A549 (cell line): ENCODE measurements around the gene TMEM8B. TPM values are rescaled to one million over a fixed set of nuclear protein-coding genes. Genes with fewer than 3 reads are reported as not detected.

Source experiments
- ATAC-seq, 2 experiments: fragments of 200-7000 bp in 1 of 2; fragments of >200 bp in 1 of 2; cut with Nextera tagmentation in 1 of 2; cut with Tn5 transposase in 1 of 2; 3 replicates each; pipeline versions ENCODE4 v1.8.0 to v1.9.1; 2018 to 2020; ENCODE audit warnings: mild to moderate bottlenecking in 1 of 2, moderate library complexity in 1 of 2
- CTCF ChIA-PET: fragments of 300-600 bp; sonication (Branson Sonifier 250); formaldehyde crosslinking; extraction: SDS; loops from one replicate; lab custom pipeline; 2021; ENCODE audit warnings: antibody characterized with exemption, inconsistent platforms; lab: Yijun Ruan, JAX
- POLR2A ChIA-PET: fragments of 350-600 bp; formaldehyde crosslinking; extraction: SDS; loops from one replicate; lab custom pipeline; 2021; ENCODE audit warnings: antibody characterized with exemption, inconsistent platforms; lab: Yijun Ruan, JAX
- DNase-seq, 2 experiments: peaks; one replicate each; pipeline versions ENCODE4 v3.0.0 to v3.0.0-alpha.2; 2011 to 2016; ENCODE audit warnings: low read depth in 1 of 2, low spot score in 1 of 2
- FAIRE-seq: peaks from 2 replicates; lab custom pipeline; 2011; peaks lifted over from hg19 to GRCh38; lab: Jason Lieb, UNC
- H3K27ac ChIP-seq, 2 experiments: fragments of >200 bp; sonication (Bioruptor Twin); formaldehyde crosslinking; 3 replicates each; pipeline ENCODE4 v1.5.1; 2016 to 2017
- H3K4me1 ChIP-seq: fragments of >200 bp; sonication (Bioruptor Twin); formaldehyde crosslinking; 3 replicates; pipeline ENCODE4 v1.6.1; 2016
- H3K4me2 ChIP-seq: fragments of >200 bp; sonication (Bioruptor Twin); formaldehyde crosslinking; 3 replicates; pipeline ENCODE4 v1.6.1; 2016
- H3K4me3 ChIP-seq: fragments of >200 bp; sonication (Bioruptor Twin); formaldehyde crosslinking; 3 replicates; pipeline ENCODE4 v1.5.1; 2016
- H3K9me3 ChIP-seq: fragments of >200 bp; sonication (Bioruptor Twin); formaldehyde crosslinking; 3 replicates; pipeline ENCODE4 v1.6.1; 2016
- CBX8 ChIP-seq: fragments of 200-600 bp; sonication (generic); IDR thresholded peaks from 2 replicates; pipeline ENCODE4 v1.6.1; 2016
- CHD4 ChIP-seq: fragments of 200-600 bp; sonication (generic); IDR thresholded peaks from 2 replicates; pipeline ENCODE4 v1.6.1; 2016; ENCODE audit warnings: antibody characterized with exemption, mild to moderate bottlenecking, borderline replicate concordance
- FOSB ChIP-seq: fragments of 250-450 bp; sonication (Bioruptor Pico); IDR thresholded peaks from 2 replicates; pipeline ENCODE4 v1.5.0; 2020; ENCODE audit warnings: mild to moderate bottlenecking, moderate library complexity
- FOSL2 ChIP-seq, 2 experiments: fragments of 450-650 bp in 1 of 2; fragments of >200 bp in 1 of 2; sonication (Bioruptor Twin) in 1 of 2; formaldehyde crosslinking; IDR thresholded peaks; 2 replicates each; pipeline versions ENCODE4 v1.5.0 to v1.6.1; 2016 to 2020; ENCODE audit warnings: mild to moderate bottlenecking in 1 of 2, moderate library complexity in 1 of 2
- FOXS1 ChIP-seq: fragments of 250-450 bp; sonication (Bioruptor Pico); IDR thresholded peaks from 2 replicates; pipeline ENCODE4 v1.5.0; 2020; ENCODE audit warnings: mild to moderate bottlenecking, moderate library complexity
- GATA3 ChIP-seq: IDR thresholded peaks from 2 replicates; pipeline ENCODE4 v1.6.1; 2012; ENCODE audit warnings: borderline replicate concordance
- HEYL ChIP-seq: fragments of 250-450 bp; sonication (Bioruptor Pico); IDR thresholded peaks from 2 replicates; pipeline ENCODE4 v1.8.0; 2021; ENCODE audit warnings: mild to moderate bottlenecking, moderate library complexity
- HOXB13 ChIP-seq: fragments of 250-450 bp; sonication (Bioruptor Pico); IDR thresholded peaks from 2 replicates; pipeline ENCODE4 v1.5.0; 2020; ENCODE audit warnings: low read depth, mild to moderate bottlenecking, moderate library complexity
- HOXB5 ChIP-seq: fragments of 250-450 bp; sonication (Bioruptor Pico); IDR thresholded peaks from 2 replicates; pipeline ENCODE4 v1.5.0; 2020; ENCODE audit warnings: mild to moderate bottlenecking, moderate library complexity
- JUN ChIP-seq, 2 experiments: fragments of >200 bp; sonication (Bioruptor Twin); formaldehyde crosslinking; IDR thresholded peaks; 2 replicates in 1 of 2; 3 replicates in 1 of 2; pipeline ENCODE4 v1.6.1; 2016 to 2017
- JUNB ChIP-seq: fragments of >200 bp; sonication (Bioruptor Twin); formaldehyde crosslinking; IDR thresholded peaks from 2 replicates; pipeline ENCODE4 v1.6.1; 2016
- KDM5A ChIP-seq: fragments of 200-600 bp; sonication (generic); IDR thresholded peaks from 2 replicates; pipeline ENCODE4 v1.6.1; 2016; ENCODE audit warnings: antibody characterized with exemption, mild to moderate bottlenecking
- MAFK ChIP-seq: fragments of 450-650 bp; IDR thresholded peaks from 2 replicates; pipeline ENCODE4 v1.6.1; 2014; ENCODE audit not compliant: partially characterized antibody
- NFE2L2 ChIP-seq: fragments of 150-350 bp; conservative IDR thresholded peaks from 2 replicates; pipeline ENCODE4 v1.6.1; 2014; ENCODE audit warnings: low read length
- PHF8 ChIP-seq: fragments of 200-600 bp; sonication (generic); IDR thresholded peaks from 2 replicates; pipeline ENCODE4 v1.6.1; 2016; ENCODE audit warnings: low read depth, mild to moderate bottlenecking, antibody characterized with exemption, moderate library complexity, borderline replicate concordance
- POLR2A ChIP-seq: IDR thresholded peaks from 2 replicates; pipeline ENCODE4 v1.6.1; 2012; ENCODE audit warnings: mild to moderate bottlenecking, low read length
- POLR2AphosphoS2 ChIP-seq: conservative IDR thresholded peaks from 2 replicates; pipeline ENCODE4 v1.6.1; 2012; ENCODE audit warnings: low read length, improper control_type of control experiment, inconsistent platforms
- RAD21 ChIP-seq, 2 experiments: fragments of >200 bp in 1 of 2; sonication (Bioruptor Twin) in 1 of 2; formaldehyde crosslinking in 1 of 2; IDR thresholded peaks in 1 of 2; conservative IDR thresholded peaks in 1 of 2; 2 replicates in 1 of 2; 3 replicates in 1 of 2; pipeline ENCODE4 v1.6.1; 2012 to 2018; ENCODE audit warnings: inconsistent platforms in 1 of 2
- RFX5 ChIP-seq: fragments of 450-650 bp; IDR thresholded peaks from 2 replicates; pipeline ENCODE4 v1.7.1; 2014; ENCODE audit warnings: antibody characterized with exemption, mild to moderate bottlenecking, moderate library complexity
- RNF2 ChIP-seq: fragments of 200-600 bp; sonication (generic); IDR thresholded peaks from 2 replicates; pipeline ENCODE4 v1.6.1; 2016; ENCODE audit warnings: low read depth, mild to moderate bottlenecking, antibody characterized with exemption, moderate library complexity, borderline replicate concordance
- SMC3 ChIP-seq: fragments of >200 bp; sonication (Bioruptor Twin); formaldehyde crosslinking; IDR thresholded peaks from 3 replicates; pipeline ENCODE4 v1.6.1; 2018; ENCODE audit warnings: inconsistent platforms
- TFCP2L1 ChIP-seq: fragments of 250-450 bp; sonication (Bioruptor Pico); IDR thresholded peaks from 2 replicates; pipeline ENCODE4 v1.5.0; 2021; ENCODE audit warnings: mild to moderate bottlenecking
- ZFP36 ChIP-seq: fragments of 450-650 bp; IDR thresholded peaks from 2 replicates; pipeline ENCODE4 v1.6.1; 2014; ENCODE audit warnings: borderline replicate concordance; ENCODE audit not compliant: partially characterized antibody
- ZSCAN20 ChIP-seq: fragments of 250-450 bp; sonication (Bioruptor Pico); IDR thresholded peaks from 2 replicates; pipeline ENCODE4 v1.8.0; 2022; ENCODE audit warnings: mild to moderate bottlenecking, moderate library complexity
- WGBS: methylation state at CpG from one replicate; pipeline ENCODE4 v1.1.6; 2017; ENCODE audit errors: missing lambda C conversion rate; 5-methylcytosine and 5-hydroxymethylcytosine counted together
- polyA plus RNA-seq, 4 experiments: library from polyadenylated mRNA; depleted of rRNA in 3 of 4; stranded (reverse); fragments of >200 nt; fragmentation: RNase III in 1 of 4; extraction: RNeasy Plus Mini Kit Qiagen cat#74134 plus additional on column Dnase treatment in 1 of 4; gene quantifications; 2 replicates in 3 of 4; 3 replicates in 1 of 4; pipeline ENCODE4 v1.2.3, GENCODE V29; 2011 to 2017
- TF ChIP-seq, protein P1 (sequence below): fragments of 450-650 bp; IDR thresholded peaks from 2 replicates; pipeline ENCODE4 v1.6.1; 2014; ENCODE audit warnings: antibody characterized with exemption
- TF ChIP-seq, protein P2 (sequence below): fragments of 200-600 bp; sonication (generic); IDR thresholded peaks from 2 replicates; pipeline ENCODE4 v1.6.1; 2016; ENCODE audit warnings: antibody characterized with exemption, mild to moderate bottlenecking, moderate library complexity
- TF ChIP-seq, protein P3 (sequence below): fragments of 250-450 bp; sonication (Bioruptor Pico); IDR thresholded peaks from 2 replicates; pipeline ENCODE4 v1.5.0; 2020; ENCODE audit warnings: low read depth, mild to moderate bottlenecking, moderate library complexity
- TF ChIP-seq, protein P4 (sequence below): fragments of >200 bp; sonication (Bioruptor Twin); formaldehyde crosslinking; IDR thresholded peaks from 3 replicates; pipeline ENCODE4 v1.6.1; 2016
- TF ChIP-seq, protein P5 (sequence below): fragments of >200 bp; sonication (Bioruptor Twin); formaldehyde crosslinking; IDR thresholded peaks from 3 replicates; pipeline ENCODE4 v1.5.1; 2016

The TMEM8B gene
- polyA plus RNA-seq, 2 of the 4 experiments (the other 2 are of a cell fraction) = 1.8 to 2.2 TPM

DNA sequence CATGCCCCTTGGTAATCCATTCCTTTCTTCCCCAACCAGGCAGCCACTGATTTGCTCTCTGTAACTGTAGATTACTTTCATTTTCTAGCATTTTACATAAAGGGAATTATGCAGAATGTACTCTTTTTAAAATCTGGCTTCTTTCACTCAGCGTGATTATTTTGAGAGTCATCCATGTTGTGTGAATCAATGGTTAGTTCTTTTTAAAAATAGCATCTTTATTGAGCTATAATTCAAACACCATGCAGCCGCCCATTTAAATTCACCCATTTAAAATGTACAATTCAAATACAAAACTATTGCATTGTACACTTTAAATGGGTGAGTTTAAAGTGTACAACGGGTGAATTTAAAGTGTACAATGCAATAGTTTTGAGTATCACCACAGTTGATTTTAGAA is 43.5 kb downstream of the TMEM8B start:
- Histone ChIP-seq H3K9me3 (peaks cover 23% of the 10 kb centered on the region), H3K27ac (no peak overlapping the region), H3K4me3 (no peak overlapping the region), H3K4me1 (peaks cover 2% of the 10 kb centered on the region; the same call in 1 of the 3 replicates), H3K4me2 (no peak overlapping the region)
- ATAC-seq (no peak), DNase-seq (no peak), FAIRE-seq (no peak)
- CTCF ChIA-PET = interaction anchor here (0.6 to 3.9 kb wide), 3 partner anchors 10 to 1527 kb away, joined by 6 to 12 read pairs (median 11); no protein-coding TSS in a partner anchor
- 24% methylated on average over 3 of the region's 3 CpGs for WGBS
- POLR2A ChIA-PET = no interaction called here
- TF ChIP-seq FOSL2 (IDR thresholded peaks at IDR 0.05) (no peak), FOSL2 (CRISPR knock-in tag; IDR thresholded peaks at IDR 0.05) (no peak), HEYL (no peak), CBX8 (no peak), HOXB5 (CRISPR knock-in tag) (no peak), NFE2L2 (no peak), MAFK (no peak), RNF2 (no peak), GATA3 (no peak), TFCP2L1 (CRISPR knock-in tag) (no peak), FOSB (no peak), KDM5A (no peak), PHF8 (no peak), JUNB (no peak), CHD4 (no peak), JUN (IDR thresholded peaks at IDR 0.05) (no peak), HOXB13 (CRISPR knock-in tag) (no peak)
- TF ChIP-seq, protein P1, sequence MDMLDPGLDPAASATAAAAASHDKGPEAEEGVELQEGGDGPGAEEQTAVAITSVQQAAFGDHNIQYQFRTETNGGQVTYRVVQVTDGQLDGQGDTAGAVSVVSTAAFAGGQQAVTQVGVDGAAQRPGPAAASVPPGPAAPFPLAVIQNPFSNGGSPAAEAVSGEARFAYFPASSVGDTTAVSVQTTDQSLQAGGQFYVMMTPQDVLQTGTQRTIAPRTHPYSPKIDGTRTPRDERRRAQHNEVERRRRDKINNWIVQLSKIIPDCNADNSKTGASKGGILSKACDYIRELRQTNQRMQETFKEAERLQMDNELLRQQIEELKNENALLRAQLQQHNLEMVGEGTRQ = no peak
- TF ChIP-seq, protein P2, sequence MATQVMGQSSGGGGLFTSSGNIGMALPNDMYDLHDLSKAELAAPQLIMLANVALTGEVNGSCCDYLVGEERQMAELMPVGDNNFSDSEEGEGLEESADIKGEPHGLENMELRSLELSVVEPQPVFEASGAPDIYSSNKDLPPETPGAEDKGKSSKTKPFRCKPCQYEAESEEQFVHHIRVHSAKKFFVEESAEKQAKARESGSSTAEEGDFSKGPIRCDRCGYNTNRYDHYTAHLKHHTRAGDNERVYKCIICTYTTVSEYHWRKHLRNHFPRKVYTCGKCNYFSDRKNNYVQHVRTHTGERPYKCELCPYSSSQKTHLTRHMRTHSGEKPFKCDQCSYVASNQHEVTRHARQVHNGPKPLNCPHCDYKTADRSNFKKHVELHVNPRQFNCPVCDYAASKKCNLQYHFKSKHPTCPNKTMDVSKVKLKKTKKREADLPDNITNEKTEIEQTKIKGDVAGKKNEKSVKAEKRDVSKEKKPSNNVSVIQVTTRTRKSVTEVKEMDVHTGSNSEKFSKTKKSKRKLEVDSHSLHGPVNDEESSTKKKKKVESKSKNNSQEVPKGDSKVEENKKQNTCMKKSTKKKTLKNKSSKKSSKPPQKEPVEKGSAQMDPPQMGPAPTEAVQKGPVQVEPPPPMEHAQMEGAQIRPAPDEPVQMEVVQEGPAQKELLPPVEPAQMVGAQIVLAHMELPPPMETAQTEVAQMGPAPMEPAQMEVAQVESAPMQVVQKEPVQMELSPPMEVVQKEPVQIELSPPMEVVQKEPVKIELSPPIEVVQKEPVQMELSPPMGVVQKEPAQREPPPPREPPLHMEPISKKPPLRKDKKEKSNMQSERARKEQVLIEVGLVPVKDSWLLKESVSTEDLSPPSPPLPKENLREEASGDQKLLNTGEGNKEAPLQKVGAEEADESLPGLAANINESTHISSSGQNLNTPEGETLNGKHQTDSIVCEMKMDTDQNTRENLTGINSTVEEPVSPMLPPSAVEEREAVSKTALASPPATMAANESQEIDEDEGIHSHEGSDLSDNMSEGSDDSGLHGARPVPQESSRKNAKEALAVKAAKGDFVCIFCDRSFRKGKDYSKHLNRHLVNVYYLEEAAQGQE = no peak
- TF ChIP-seq, protein P3, sequence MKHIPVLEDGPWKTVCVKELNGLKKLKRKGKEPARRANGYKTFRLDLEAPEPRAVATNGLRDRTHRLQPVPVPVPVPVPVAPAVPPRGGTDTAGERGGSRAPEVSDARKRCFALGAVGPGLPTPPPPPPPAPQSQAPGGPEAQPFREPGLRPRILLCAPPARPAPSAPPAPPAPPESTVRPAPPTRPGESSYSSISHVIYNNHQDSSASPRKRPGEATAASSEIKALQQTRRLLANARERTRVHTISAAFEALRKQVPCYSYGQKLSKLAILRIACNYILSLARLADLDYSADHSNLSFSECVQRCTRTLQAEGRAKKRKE = no peak
- TF ChIP-seq, protein P4, sequence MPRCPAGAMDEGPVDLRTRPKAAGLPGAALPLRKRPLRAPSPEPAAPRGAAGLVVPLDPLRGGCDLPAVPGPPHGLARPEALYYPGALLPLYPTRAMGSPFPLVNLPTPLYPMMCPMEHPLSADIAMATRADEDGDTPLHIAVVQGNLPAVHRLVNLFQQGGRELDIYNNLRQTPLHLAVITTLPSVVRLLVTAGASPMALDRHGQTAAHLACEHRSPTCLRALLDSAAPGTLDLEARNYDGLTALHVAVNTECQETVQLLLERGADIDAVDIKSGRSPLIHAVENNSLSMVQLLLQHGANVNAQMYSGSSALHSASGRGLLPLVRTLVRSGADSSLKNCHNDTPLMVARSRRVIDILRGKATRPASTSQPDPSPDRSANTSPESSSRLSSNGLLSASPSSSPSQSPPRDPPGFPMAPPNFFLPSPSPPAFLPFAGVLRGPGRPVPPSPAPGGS = no peak

DNA sequence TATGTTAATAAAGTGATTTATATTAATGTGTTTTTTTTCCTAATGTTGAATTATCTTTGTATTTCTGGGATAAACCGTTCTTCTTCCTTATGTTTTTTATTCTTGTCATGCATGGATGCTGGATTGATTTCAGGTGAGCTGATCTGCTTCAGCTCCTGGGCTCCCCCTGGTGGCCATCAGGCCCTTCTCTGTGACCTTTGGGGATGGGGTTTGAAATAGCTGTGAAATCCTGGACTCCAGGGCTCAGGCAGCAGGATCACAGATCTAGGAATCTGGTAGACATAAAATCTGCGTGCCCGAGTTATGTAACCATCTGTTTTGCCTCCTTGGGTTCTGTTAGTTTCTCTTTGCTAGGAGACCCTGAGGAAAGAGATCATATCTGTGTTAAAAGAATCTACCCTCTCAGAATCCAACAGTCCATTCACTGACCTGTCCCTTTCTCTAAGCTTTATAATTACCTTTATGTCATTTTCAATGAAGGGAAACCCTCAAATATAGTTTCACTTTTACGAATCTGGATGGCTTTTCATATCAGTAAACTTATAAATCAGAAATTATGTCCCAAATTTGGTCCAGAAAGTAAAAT is 53.3 kb downstream of the TMEM8B start:
- peak; percentile 76 to 87 for DNase-seq
- 0% methylated on average over 4 of the region's 4 CpGs for WGBS
- TF ChIP-seq SMC3 (peak; percentile 96), POLR2A (no peak), RAD21 (conservative IDR thresholded peaks at IDR 0.05 in 1 of 2, IDR thresholded peaks at IDR 0.05 in 1 of 2) (peak; percentile 86 to 87), NFE2L2 (no peak), ZFP36 (no peak), ZSCAN20 (CRISPR knock-in tag) (no peak), FOXS1 (CRISPR knock-in tag) (no peak), HOXB13 (CRISPR knock-in tag) (no peak), POLR2AphosphoS2 (no peak), RFX5 (no peak)
- TF ChIP-seq, protein P5, sequence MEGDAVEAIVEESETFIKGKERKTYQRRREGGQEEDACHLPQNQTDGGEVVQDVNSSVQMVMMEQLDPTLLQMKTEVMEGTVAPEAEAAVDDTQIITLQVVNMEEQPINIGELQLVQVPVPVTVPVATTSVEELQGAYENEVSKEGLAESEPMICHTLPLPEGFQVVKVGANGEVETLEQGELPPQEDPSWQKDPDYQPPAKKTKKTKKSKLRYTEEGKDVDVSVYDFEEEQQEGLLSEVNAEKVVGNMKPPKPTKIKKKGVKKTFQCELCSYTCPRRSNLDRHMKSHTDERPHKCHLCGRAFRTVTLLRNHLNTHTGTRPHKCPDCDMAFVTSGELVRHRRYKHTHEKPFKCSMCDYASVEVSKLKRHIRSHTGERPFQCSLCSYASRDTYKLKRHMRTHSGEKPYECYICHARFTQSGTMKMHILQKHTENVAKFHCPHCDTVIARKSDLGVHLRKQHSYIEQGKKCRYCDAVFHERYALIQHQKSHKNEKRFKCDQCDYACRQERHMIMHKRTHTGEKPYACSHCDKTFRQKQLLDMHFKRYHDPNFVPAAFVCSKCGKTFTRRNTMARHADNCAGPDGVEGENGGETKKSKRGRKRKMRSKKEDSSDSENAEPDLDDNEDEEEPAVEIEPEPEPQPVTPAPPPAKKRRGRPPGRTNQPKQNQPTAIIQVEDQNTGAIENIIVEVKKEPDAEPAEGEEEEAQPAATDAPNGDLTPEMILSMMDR = peak; percentile 97
- 0 out of 3 replicates have a peak overlapping the region, but pooled peaks have one; percentile 7 for H3K4me2 ChIP-seq
- CTCF ChIA-PET = interaction anchor here (0.5 to 3.2 kb wide), 59 partner anchors 9 to 588 kb away, joined by 3 to 66 read pairs (median 5); partner anchors contain the start of genes ARHGEF39, CCDC107, CREB3 and FAM221B
- H3K9me3 ChIP-seq = peaks cover 3% of the 10 kb centered on the region; the same call in 1 of the 3 replicates
- peak; percentile 88 for FAIRE-seq
- H3K27ac ChIP-seq = no peak overlapping the region
- POLR2A ChIA-PET = interaction anchor here (0.5 to 1.3 kb wide), 5 partner anchors 56 to 347 kb away, joined by 3 to 7 read pairs (median 3); partner anchors contain the start of gene CLTA
- H3K4me1 ChIP-seq = peaks cover 4% of the 10 kb centered on the region; the same call in 1 of the 3 replicates
- H3K4me3 ChIP-seq = no peak overlapping the region
- ATAC-seq = peak; percentile 90 to 96; a peak in 5 of 6 replicates
